ENCODE measurements around the gene ESYT3.
A peak's percentile ranks its signal among the peaks of the same experiment; 100 is the strongest.
"Not testable (repeated sequence)": the region's sequence is repeated elsewhere in the genome, so short reads cannot be mapped to it uniquely, and the experiment has no call there.

ESYT3 gene

DNA sequence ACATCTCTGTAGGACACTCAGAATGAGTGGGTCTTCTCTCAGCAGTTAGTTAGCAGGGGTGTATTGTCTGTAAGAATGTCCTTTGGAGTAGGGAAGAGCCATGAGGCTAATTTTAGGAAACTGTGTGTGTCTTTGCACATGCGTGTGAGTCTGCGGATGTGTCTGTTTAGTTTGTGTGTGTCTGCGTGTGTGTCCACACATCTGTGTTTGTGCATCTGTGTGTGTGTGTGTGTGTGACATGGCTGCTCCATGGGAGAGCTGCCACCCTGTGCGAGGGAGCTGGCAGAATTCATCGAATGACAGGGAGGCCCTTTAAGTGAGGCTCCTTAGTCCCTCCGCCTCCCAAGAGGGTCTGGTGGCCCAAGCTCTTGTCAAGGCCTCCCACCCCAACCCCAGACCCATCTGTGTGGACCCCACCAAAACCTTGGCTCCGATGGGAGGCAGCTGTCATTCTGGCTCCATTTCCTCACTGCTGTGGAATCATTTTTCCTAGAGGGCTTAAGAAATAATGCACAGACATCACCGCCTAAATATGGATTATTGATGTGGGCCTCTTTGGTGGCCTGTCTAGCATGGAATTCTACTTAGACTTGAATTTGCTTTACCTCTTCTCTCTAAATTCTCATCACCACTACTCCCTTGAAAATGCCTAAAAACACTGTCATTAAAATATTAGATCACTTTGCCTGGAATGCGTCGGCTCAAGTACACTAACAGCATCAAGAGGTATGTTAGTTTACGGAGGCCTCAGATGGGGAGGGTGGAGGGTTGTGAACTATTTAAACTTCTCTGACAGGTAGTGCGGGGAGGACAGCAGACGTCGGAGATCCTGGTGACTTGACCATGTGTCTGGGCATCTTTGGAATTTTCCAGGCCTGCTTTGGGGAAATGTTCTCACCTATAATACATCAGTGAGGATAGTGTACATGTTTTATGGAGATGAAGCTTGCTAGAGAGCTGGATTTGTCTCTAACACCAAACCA, 9.4 kb downstream of the ESYT3 start:
- no peak for DNase-seq

- DNase-seq, result no peak
Measured at GRCh38 chr3:138445236-138445635, 10.8 kb downstream of the ESYT3 start.

DNA sequence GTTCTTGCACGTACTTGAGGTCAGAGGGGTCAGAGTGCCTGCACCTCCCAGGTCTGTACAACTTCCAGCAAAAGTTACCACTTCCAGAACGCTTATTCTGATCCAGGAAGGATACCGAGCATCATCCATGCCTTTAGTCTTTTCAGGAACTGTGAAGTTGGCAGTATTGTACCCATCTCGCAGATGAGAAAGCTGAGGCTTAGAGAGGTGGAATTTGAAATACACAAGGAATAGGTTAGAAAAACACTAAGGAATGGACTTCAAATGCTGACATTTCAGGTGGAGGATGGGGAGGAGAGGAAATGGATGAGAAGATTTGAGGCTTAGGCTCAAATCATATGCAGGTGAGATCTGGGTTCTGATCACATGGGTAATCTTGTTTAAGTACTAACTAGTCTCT, 11.2 kb downstream of the ESYT3 start:
- no peak for DNase-seq

GRCh38 chr3:138448631-138449030, 14.2 kb downstream of the ESYT3 start:
- DNase-seq, result no peak

DNA sequence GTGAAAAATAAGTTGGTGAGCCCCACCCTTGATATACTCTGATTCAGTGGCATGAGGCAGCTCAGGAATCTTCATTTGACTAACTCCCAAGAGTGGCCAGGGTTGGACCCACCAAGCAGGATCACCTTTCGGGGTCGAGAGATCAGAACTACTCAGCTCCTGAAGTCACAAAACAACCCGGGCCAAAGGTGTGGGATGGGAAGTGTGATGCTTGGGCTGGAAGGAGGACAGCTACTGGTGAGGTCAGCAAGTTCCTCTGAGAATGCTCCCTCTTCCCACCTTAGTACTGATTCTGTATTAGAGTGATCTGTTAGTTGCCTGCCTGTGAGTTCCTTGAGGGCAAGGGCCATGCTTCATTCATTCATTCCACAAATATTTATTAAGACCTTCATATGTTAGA, 15.1 kb downstream of the ESYT3 start:
- no peak for DNase-seq

GRCh38 chr3:138450181-138450580, 15.8 kb downstream of the ESYT3 start:
- DNase-seq, result no peak

DNA sequence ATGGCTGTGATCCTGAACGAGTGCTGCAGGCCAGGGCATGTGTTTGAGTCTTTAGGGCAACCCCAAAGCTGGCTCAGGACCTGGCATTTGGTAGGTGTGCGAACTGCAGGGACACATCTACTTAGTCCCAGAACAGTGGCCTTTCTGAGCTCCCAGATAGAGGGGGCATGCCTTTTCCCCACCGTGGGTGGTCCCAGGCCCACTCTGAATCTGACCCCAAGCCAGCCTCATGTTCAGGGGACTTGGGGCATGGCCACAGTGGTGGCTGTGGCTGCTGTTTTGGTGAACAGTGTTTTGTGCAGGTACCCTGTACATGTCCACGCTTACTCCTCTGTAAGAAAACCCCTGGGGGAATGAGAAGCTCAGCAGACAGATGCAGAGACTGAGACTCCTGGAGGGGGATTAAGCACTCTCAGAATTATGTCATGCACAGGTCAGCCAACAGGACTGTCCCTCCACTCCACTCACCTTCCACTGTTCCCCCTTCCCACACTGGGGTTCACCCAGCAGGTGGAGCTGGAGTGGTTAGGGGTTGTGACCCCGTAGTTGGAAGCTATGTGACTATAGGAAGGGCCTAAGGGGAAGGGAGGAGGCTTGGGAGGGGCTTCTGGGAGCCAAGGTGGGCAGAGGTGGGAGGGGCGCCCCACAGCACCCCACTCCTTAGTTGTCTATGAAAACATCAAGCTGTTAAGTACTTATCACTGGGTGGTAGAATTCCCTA, 16.4 kb downstream of the ESYT3 start:
- DNase-seq, result no peak

- DNase-seq, result no peak
Measured at GRCh38 chr3:138451595-138452162, 17.3 kb downstream of the ESYT3 start.

- no peak for DNase-seq
Measured at GRCh38 chr3:138452436-138452835, 18.0 kb downstream of the ESYT3 start.

- DNase-seq, result not testable (repeated sequence)
Measured at GRCh38 chr3:138453940-138454339, 19.5 kb downstream of the ESYT3 start.

GRCh38 chr3:138455801-138456716, 21.6 kb downstream of the ESYT3 start:
- DNase-seq, result no peak

- no peak for DNase-seq
Measured at GRCh38 chr3:138456961-138457862, 22.8 kb downstream of the ESYT3 start.

GRCh38 chr3:138457863-138458735, 23.7 kb downstream of the ESYT3 start:
- DNase-seq, result no peak

DNA sequence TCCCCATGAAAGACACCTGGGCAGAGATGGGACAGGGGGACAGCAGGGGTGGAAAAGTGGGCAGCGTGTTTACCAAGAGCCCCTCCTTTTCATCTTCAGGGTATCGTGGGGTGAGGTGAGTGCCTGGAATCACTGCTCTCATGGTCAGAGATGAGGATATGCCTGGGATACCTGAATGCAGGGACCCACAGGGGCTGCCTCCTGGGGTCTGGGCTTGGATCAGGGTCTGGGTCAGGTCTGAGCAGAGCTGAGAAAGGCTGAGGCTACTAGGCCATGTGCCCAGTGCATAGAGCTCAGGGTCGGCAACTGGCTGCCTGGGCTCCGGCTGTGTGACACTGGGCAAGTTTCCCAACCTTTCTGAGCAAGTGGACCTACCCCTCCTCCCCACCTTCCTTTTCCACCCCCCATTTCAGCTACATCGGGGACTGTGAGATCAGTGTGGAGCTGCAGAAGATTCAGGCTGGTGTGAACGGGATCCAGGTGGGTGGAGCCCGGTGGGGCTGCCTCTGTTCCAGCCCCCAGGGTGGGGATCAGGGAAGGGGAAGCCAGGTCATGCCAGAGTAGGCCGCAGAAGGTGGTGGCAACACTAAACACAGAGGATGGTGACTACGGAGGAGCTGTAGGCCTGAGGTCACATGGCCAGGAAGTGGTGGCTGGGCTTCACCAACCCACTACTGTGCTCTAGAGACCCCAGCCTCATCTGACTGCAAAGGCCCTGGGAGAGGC, 24.5 kb downstream of the ESYT3 start:
- DNase-seq, result no peak

DNA sequence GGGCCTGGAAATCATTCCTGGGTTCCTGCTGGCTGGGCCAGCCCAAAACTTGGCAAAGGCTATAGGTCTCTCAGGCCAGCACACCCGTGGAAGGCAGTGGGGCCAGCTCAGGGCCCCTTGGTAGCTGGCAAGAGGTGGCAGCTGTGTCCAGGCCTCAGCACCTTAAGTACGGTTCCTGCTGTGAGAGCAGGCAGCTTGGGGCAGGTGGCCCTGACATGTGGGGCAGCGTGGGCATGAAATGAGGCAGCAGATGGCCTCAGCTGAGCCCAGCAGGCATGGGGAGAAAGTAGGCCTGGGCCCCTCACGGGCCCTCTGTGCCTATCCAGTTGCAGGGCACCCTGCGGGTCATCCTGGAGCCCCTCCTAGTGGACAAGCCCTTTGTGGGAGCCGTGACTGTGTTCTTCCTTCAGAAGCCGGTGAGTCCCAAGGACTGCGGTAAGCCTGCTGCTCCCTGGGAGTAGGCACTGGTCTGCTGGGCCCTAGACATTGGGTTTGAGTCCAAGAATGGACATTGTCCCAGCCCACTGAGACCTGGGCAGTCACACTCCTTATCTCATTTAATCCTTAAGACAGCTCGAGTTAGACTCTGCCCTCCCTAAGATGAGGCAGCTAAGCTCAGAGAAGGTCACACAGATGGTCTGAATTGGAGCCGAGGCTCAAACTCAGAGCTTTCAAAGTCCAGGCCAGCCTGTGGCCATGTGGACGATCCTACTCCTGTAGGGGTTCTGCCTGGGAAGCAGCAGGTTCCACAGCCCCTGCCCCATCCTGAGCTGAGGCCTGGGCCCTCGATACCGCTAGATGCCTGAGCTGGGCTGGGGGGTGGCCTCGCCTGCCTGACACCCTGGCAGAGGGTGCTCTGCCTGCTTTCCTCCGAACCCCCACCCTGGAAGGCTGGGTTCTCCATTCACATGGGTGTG, 25.5 kb downstream of the ESYT3 start:
- peak; percentile 35 for DNase-seq

- DNase-seq, result no peak
Measured at GRCh38 chr3:138460536-138461205, 26.3 kb downstream of the ESYT3 start.

- DNase-seq, result no peak
Measured at GRCh38 chr3:138461246-138461645, 26.8 kb downstream of the ESYT3 start.

DNA sequence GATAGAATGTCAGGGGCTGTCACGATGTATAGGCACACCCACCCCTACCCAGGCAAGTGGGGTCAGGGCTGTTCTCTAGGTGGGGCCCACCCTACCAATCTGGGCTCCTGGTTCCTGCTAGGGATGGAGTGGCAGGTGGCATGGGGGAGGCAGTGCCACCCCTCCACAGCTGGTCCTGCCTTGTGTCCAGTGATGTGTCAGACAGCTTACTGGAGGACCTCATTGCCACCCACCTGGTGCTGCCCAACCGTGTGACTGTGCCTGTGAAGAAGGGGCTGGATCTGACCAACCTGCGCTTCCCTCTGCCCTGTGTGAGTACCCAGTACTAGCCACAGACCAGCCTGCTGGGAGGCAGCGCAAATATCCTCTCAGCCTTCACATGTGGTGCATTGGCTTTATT, 27.5 kb downstream of the ESYT3 start:
- no peak for DNase-seq

All from NCI-H1694 treated with DMSO at 0.1 percent for 48 hours (cell line).